ENCODE data around the gene FXYD6.
"Not testable (repeated sequence)": the region's sequence is repeated elsewhere in the genome, so short reads cannot be mapped to it uniquely, and the experiment has no call there.

FXYD6 gene

GRCh38 chr11:117870103-117870952, 6.1 kb downstream of the FXYD6 start:
- no peak for DNase-seq (ENCODE audit: low read depth in 2 of 3, low spot score in 1 of 3)

GRCh38 chr11:117869604-117870003, 6.9 kb downstream of the FXYD6 start:
- no peak for DNase-seq (ENCODE audit: low read depth in 2 of 3, low spot score in 1 of 3)

- DNase-seq (ENCODE audit: low read depth in 2 of 3, low spot score in 1 of 3) = no peak
Measured at GRCh38 chr11:117868815-117869561, 7.5 kb downstream of the FXYD6 start.

GRCh38 chr11:117868088-117868487, 8.4 kb downstream of the FXYD6 start:
- DNase-seq (ENCODE audit: low read depth in 2 of 3, low spot score in 1 of 3) = no peak

- DNase-seq (ENCODE audit: low read depth in 2 of 3, low spot score in 1 of 3) = no peak
Measured at GRCh38 chr11:117866526-117866925, 9.9 kb downstream of the FXYD6 start.

- not testable (repeated sequence) for DNase-seq (ENCODE audit: low read depth in 2 of 3, low spot score in 1 of 3)
Measured at GRCh38 chr11:117865546-117865945, 10.9 kb downstream of the FXYD6 start.

GRCh38 chr11:117863383-117863782, 13.1 kb downstream of the FXYD6 start:
- no peak for DNase-seq (ENCODE audit: low read depth in 2 of 3, low spot score in 1 of 3)

- DNase-seq (ENCODE audit: low read depth in 2 of 3, low spot score in 1 of 3) = no peak
Measured at GRCh38 chr11:117862753-117863152, 13.7 kb downstream of the FXYD6 start.

GRCh38 chr11:117862019-117862725, 14.3 kb downstream of the FXYD6 start:
- no peak for DNase-seq (ENCODE audit: low read depth in 2 of 3, low spot score in 1 of 3)

- DNase-seq (ENCODE audit: low read depth in 2 of 3, low spot score in 1 of 3) = no peak
Measured at GRCh38 chr11:117861151-117862018, 15.1 kb downstream of the FXYD6 start.

GRCh38 chr11:117860139-117860538, 16.3 kb downstream of the FXYD6 start:
- DNase-seq (ENCODE audit: low read depth in 2 of 3, low spot score in 1 of 3) = no peak

GRCh38 chr11:117859488-117860112, 16.9 kb downstream of the FXYD6 start:
- DNase-seq (ENCODE audit: low read depth in 2 of 3, low spot score in 1 of 3) = no peak

- DNase-seq (ENCODE audit: low read depth in 2 of 3, low spot score in 1 of 3) = no peak
Measured at GRCh38 chr11:117859061-117859460, 17.4 kb downstream of the FXYD6 start.

- no peak for DNase-seq (ENCODE audit: low read depth in 2 of 3, low spot score in 1 of 3)
Measured at GRCh38 chr11:117857734-117858414, 18.6 kb downstream of the FXYD6 start.

- no peak for DNase-seq (ENCODE audit: low read depth in 2 of 3, low spot score in 1 of 3)
Measured at GRCh38 chr11:117855912-117856651, 20.4 kb downstream of the FXYD6 start.

GRCh38 chr11:117855186-117855845, 21.1 kb downstream of the FXYD6 start:
- DNase-seq (ENCODE audit: low read depth in 2 of 3, low spot score in 1 of 3) = no peak

GRCh38 chr11:117852309-117852708, 24.1 kb downstream of the FXYD6 start:
- no peak for DNase-seq (ENCODE audit: low read depth in 2 of 3, low spot score in 1 of 3)

GRCh38 chr11:117851852-117852251, 24.6 kb downstream of the FXYD6 start:
- no peak for DNase-seq (ENCODE audit: low read depth in 2 of 3, low spot score in 1 of 3)

All from stimulated activated CD4-positive, alpha-beta T cell treated with anti-CD3 and anti-CD28 coated beads, Interleukin-12 subunit alpha, Interleukin-12 subunit beta, amount 100 ng/mL, for 48 hours (primary cell).